ENCODE measurements around the gene SLX1A. TPM values are rescaled to one million over a fixed set of nuclear protein-coding genes. Genes with fewer than 3 reads are reported as not detected.

Gene SLX1A
- total and polyA plus RNA-seq, 3 donors from 2014 or later: 10.4 to 44.8 (median 42.4) TPM

GRCh38 chr16:30184096-30184890 lies 9.4 kb upstream of the SLX1A start:
- 14 to 21% methylated on average over 18 to 24 of the region's 24 CpGs for WGBS, 2 donors
- TF ChIP-seq POLR2A (IDR thresholded peaks at IDR 0.05): no peak
- no peak for TF ChIP-seq CTCF (IDR thresholded peaks at IDR 0.05)
- DNase-seq: no peak

DNA sequence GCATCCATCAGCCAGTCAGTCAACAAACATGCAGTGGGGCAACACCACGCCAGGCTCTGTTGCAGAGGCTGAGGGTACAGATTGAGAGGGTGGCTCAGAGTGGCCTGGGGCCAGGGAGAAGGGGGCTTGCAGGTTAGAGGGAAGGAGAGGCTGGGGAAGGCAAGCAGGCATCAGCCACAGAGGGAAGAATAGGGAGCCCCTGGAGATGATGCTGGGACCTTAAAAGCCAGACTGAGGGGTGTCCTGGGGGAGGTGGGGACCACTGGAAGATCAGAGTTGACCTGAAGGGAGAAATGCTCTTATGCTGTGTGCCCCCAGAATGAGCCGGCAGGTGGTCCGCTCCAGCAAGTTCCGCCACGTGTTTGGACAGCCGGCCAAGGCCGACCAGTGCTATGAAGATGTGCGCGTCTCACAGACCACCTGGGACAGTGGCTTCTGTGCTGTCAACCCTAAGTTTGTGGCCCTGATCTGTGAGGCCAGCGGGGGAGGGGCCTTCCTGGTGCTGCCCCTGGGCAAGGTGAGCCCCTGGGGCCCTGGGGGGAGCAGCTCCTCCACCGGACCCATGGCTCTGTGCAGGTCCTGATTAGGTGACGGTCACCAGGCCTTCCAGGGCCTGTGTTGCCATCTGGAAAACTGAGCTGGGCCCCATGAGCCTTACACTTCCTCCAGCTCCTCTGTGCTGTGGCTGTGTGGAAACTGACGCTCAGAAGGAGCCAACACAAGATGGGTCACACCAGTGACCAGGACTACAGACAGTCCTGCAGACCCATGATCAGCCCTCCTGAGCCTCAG lies 8.6 kb upstream of the SLX1A start:
- H3K9me3 ChIP-seq: no peaks in the 10 kb centered on the region
- 73 to 74% methylated on average over 5 to 12 of the region's 13 CpGs for WGBS, 2 donors
- H3K4me1 ChIP-seq: no peaks in the 10 kb centered on the region
- TF ChIP-seq CTCF (IDR thresholded peaks at IDR 0.05) (no peak), POLR2A (IDR thresholded peaks at IDR 0.05) (no peak)
- no peak for DNase-seq
- H3K36me3 ChIP-seq (ENCODE audit: low read depth, missing control alignments): no peaks in the 10 kb centered on the region
- H3K27ac ChIP-seq: no peak overlapping the region
- intact Hi-C loops (cut with DNase I; ENCODE audit: low total_unique reads): no loop called here
- no peak overlapping the region for H3K4me3 ChIP-seq
- H3K27me3 ChIP-seq: no peaks in the 10 kb centered on the region

More at GRCh38 chr16:30184096-30184890, 9.4 kb upstream of the SLX1A start:
- Histone ChIP-seq H3K27ac (no peak overlapping the region), H3K27me3 (no peaks in the 10 kb centered on the region), H3K4me3 (peak overlapping the region; percentile 26 to 46), H3K36me3 (ENCODE audit: low read depth, missing control alignments) (no peaks in the 10 kb centered on the region), H3K9me3 (no peaks in the 10 kb centered on the region), H3K4me1 (no peaks in the 10 kb centered on the region)
- intact Hi-C loops (cut with DNase I; ENCODE audit: low total_unique reads): no loop called here

DNA sequence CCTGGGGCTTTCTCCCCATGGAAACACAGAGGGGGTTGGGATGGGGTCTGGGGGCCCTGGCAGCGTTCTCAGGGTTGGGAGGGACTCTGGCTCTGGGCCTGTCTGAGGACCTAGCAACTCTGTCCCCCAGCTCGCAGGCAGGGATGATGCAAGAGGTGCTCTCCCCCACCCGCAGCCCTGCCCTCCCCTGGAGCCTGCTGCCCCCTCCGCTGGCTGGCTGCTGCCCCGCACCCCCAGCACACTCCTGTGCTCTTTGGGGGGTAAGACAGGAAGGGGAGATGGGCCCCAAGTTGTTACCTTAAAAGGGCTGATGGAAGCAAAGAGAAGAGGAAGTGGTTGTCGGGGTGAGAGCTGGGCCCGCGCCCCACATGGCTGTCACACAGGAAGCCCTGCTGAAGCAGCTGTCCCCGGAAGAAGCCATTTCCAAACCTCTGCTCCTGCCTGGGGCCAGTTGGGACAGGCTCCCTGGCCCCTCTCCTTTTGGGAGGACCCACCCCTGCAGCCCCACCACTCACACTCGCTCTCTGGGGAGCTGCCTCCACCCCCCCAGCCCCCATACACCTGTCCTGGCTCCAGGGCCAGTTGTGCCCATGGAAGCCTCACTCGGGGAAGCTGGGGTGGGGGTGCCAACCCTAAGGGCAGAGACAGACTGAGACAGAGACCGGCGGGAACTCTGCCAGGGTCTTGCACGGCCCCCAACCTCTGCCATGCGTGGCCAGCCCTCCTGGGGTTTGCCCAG lies 7.8 kb upstream of the SLX1A start:
- H3K27me3 ChIP-seq: no peaks in the 10 kb centered on the region
- H3K36me3 ChIP-seq (ENCODE audit: low read depth, missing control alignments): no peaks in the 10 kb centered on the region
- H3K9me3 ChIP-seq: no peaks in the 10 kb centered on the region
- WGBS, 2 donors: 83 to 90% methylated on average over 8 to 15 of the region's 15 CpGs
- no peak overlapping the region for H3K4me3 ChIP-seq
- DNase-seq: no peak
- no peak for TF ChIP-seq POLR2A (IDR thresholded peaks at IDR 0.05)
- no peak for TF ChIP-seq CTCF (IDR thresholded peaks at IDR 0.05)
- intact Hi-C loops (cut with DNase I; ENCODE audit: low total_unique reads): no loop called here
- H3K4me1 ChIP-seq: no peaks in the 10 kb centered on the region
- H3K27ac ChIP-seq: no peak overlapping the region

GRCh38 chr16:30186444-30186781 lies 7.3 kb upstream of the SLX1A start:
- no peak for DNase-seq
- H3K36me3 ChIP-seq (ENCODE audit: low read depth, missing control alignments): no peaks in the 10 kb centered on the region
- no peaks in the 10 kb centered on the region for H3K27me3 ChIP-seq
- no peak for TF ChIP-seq POLR2A (IDR thresholded peaks at IDR 0.05)
- TF ChIP-seq CTCF (IDR thresholded peaks at IDR 0.05): no peak
- no peaks in the 10 kb centered on the region for H3K4me1 ChIP-seq
- intact Hi-C loops (cut with DNase I; ENCODE audit: low total_unique reads): no loop called here
- no peaks in the 10 kb centered on the region for H3K9me3 ChIP-seq
- H3K4me3 ChIP-seq: no peak overlapping the region
- WGBS, 2 donors: 82 to 88% methylated on average over 6 to 9 of the region's 9 CpGs
- H3K27ac ChIP-seq: no peak overlapping the region
